Measurements from ENCODE around the gene NRXN2.

Gene NRXN2

DNA sequence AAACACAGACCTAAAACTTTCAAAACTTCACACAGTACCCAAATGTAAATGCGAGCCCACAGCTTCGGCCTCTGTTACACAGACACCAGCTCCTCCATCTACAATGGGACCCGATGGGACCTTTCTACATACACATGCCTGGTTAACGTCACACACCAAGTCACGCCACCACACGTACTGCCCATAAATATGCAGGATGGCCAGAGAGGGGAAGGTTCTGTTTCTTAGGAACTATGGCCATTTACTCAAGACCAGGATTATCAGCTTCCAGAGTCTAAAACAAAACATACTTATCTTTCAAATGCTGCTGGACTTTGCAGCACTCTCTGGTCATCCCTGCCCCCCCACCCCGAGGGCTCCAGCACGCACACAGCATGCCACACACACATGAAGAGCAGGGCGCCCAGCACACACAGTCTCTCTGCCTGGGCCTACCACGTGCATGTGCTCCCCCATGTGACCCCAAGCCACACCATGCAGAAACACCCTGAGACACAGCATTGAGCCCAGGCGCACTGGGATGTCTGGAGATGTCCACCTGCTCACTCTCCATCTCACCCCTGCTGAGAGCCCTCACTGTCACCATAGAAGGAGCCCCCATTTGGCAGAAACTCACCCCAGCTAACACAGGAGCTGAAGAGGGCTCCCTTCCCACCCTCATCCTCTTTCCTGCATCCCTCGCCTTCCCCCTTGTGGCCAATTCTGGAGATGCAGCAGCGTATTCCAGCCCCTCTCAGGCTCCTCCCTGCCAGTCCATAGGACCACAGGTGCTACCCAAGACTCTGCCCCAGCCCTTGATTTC, 70.2 kb downstream of the NRXN2 start:
- DNase-seq (ENCODE audit: low read depth), result peak; percentile 80
- H3K4me3 ChIP-seq (ENCODE audit: low read depth, low read length), result no peak overlapping the region
- no peak for TF ChIP-seq POLR2A (IDR thresholded peaks at IDR 0.05; ENCODE audit: extremely low read depth, insufficient read length)
- TF ChIP-seq, protein P1, sequence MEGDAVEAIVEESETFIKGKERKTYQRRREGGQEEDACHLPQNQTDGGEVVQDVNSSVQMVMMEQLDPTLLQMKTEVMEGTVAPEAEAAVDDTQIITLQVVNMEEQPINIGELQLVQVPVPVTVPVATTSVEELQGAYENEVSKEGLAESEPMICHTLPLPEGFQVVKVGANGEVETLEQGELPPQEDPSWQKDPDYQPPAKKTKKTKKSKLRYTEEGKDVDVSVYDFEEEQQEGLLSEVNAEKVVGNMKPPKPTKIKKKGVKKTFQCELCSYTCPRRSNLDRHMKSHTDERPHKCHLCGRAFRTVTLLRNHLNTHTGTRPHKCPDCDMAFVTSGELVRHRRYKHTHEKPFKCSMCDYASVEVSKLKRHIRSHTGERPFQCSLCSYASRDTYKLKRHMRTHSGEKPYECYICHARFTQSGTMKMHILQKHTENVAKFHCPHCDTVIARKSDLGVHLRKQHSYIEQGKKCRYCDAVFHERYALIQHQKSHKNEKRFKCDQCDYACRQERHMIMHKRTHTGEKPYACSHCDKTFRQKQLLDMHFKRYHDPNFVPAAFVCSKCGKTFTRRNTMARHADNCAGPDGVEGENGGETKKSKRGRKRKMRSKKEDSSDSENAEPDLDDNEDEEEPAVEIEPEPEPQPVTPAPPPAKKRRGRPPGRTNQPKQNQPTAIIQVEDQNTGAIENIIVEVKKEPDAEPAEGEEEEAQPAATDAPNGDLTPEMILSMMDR (IDR thresholded peaks at IDR 0.05; ENCODE audit: low read depth, low read length), result peak; percentile 90
- peak; percentile 29 for TF ChIP-seq MYC (IDR thresholded peaks at IDR 0.05; ENCODE audit: low read depth, low read length)
- TF ChIP-seq, protein P2, sequence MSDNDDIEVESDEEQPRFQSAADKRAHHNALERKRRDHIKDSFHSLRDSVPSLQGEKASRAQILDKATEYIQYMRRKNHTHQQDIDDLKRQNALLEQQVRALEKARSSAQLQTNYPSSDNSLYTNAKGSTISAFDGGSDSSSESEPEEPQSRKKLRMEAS (IDR thresholded peaks at IDR 0.05; ENCODE audit: low read depth, low read length), result peak; percentile 76

DNA sequence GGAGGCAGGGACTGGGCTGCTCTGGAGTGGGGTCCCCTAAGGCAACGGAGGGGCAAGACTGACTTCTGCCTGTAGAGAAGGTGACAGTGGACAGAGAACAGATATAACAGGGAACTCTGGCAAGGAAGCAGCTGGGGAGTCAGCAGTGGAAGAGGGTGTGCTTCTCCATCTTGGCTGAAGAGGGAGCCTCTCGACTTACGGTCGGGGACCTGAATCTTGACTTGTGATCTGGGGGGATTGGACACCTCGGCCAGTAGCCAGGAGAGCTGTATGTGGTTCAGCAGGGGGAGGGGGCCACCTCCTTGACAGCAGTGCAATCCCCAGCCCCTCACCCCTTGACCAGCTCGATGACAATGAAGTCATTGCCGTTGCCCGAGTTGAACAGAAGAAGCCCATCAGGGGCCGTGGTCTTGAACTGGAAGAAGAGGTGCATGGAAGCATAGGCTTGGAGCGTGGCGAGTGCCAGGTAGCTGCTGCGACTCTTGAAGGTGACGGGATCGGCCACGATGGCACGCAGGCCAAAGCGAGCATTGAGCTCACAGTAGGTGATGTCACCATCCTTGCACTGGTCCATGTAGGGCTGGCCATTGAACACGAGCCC, 72.0 kb downstream of the NRXN2 start:
- TF ChIP-seq, protein P1 (IDR thresholded peaks at IDR 0.05; ENCODE audit: low read depth, low read length), result peak; percentile 91
- no peak for TF ChIP-seq POLR2A (IDR thresholded peaks at IDR 0.05; ENCODE audit: extremely low read depth, insufficient read length)
- no peak overlapping the region for H3K4me3 ChIP-seq (ENCODE audit: low read depth, low read length)
- DNase-seq (ENCODE audit: low read depth), result peak; percentile 72

DNA sequence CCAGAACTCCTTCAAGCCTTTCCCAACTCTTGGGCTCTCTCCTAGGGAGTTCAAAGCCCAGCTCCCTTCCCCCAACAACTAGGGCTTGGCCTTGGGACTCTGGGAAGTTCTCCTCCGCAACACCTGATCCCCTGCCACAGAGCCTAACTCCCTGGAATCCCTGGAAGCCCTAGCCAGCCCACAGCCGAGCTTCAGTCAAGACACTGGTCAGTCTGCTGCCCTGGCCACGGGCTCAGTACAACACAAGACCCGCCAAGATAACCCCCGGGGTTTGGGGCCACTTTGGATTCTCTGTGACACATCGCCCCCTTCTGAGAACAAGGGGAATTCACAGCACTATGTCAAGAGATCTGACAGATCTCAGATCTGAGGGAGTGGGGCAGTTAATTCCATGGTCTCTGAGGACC, 73.7 kb downstream of the NRXN2 start:
- TF ChIP-seq, protein P1 (IDR thresholded peaks at IDR 0.05; ENCODE audit: low read depth, low read length), result peak; percentile 82
- TF ChIP-seq, protein P2 (IDR thresholded peaks at IDR 0.05; ENCODE audit: low read depth, low read length), result no peak
- no peak overlapping the region for H3K4me3 ChIP-seq (ENCODE audit: low read depth, low read length)

DNA sequence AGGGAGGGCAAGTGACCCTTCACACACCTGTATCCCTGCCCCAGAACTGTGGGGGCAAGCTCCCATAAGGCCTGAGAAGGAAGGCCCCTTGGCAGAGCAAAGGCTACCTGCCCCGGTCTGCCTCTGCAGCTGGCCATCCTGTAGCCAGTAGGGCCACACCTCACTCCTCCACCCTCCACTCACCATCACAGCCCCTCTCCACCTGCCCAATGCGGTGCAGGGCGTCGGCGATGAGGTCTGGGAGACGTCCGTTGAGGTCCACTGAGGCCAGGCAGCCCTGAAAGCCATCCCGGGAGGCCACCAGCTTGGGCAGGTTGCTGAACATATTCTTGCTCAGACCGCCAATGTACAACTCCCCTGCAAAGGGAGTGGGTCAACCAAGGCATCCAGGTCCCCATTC, 74.4 kb downstream of the NRXN2 start:
- DNase-seq (ENCODE audit: low read depth), result no peak
- no peak overlapping the region for H3K4me3 ChIP-seq (ENCODE audit: low read depth, low read length)
- TF ChIP-seq, protein P1 (IDR thresholded peaks at IDR 0.05; ENCODE audit: low read depth, low read length), result no peak
- TF ChIP-seq, protein P2 (IDR thresholded peaks at IDR 0.05; ENCODE audit: low read depth, low read length), result no peak
- TF ChIP-seq MYC (IDR thresholded peaks at IDR 0.05; ENCODE audit: low read depth, low read length), result no peak
- no peak for TF ChIP-seq POLR2A (IDR thresholded peaks at IDR 0.05; ENCODE audit: extremely low read depth, insufficient read length)

More for the DNA sequence above, 73.7 kb downstream of the NRXN2 start:
- DNase-seq (ENCODE audit: low read depth), result peak; percentile 76

DNA sequence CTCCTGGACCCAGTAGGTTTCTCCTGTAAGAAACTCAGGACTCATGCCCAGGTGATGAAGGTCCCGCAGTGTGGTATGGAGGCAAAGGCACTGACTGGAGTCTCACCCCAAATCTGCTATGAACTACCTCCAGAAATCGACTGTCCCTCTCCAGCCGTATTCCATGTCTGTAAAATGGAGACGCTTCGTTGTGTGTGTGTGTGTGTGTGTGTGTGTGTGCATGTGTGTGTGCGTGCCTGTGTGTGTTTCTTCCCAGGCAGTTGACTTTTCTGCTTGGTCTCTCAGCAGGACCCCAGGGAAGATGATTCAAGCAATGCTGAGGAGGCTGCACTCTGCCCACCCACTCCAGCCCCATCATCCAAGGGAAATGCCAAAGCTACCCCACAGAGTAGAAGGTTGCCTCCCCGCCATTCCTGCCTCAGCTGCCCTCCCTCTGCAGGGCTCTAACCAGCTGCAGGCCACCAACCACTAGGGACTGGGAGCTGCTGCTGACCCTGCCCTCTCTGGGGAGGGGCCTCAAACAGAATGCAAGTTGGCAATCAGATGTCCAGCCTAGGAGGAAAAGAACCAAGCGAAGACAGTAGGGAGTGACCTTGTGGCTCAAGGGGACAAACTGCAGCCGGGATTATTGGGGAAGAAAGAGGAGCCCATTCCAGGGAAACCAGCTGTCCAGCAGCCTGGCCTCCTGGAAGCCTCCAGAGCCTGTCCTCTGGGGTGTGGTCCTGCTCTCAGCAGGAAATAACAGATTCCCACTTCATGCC, 75.8 kb downstream of the NRXN2 start:
- no peak for DNase-seq (ENCODE audit: low read depth)
- no peak overlapping the region for H3K4me3 ChIP-seq (ENCODE audit: low read depth, low read length)
- TF ChIP-seq MYC (IDR thresholded peaks at IDR 0.05; ENCODE audit: low read depth, low read length) (no peak), POLR2A (IDR thresholded peaks at IDR 0.05; ENCODE audit: extremely low read depth, insufficient read length) (no peak)
- TF ChIP-seq, protein P2 (IDR thresholded peaks at IDR 0.05; ENCODE audit: low read depth, low read length), result no peak
- TF ChIP-seq, protein P1 (IDR thresholded peaks at IDR 0.05; ENCODE audit: low read depth, low read length), result no peak
